Activated T-cell treated with anti-CD3 and anti-CD28 coated beads, Interleukin-2, amount 50 U/mL, for 48 hours (primary cell): Measurements from ENCODE around the gene STARD8.
"Not testable (repeated sequence)": the region's sequence is repeated elsewhere in the genome, so short reads cannot be mapped to it uniquely, and the experiment has no call there.

Source experiments
- DNase-seq, 2 experiments: peaks; one replicate each; pipeline ENCODE4 v3.0.0-alpha.2; 2020

The STARD8 gene

DNA sequence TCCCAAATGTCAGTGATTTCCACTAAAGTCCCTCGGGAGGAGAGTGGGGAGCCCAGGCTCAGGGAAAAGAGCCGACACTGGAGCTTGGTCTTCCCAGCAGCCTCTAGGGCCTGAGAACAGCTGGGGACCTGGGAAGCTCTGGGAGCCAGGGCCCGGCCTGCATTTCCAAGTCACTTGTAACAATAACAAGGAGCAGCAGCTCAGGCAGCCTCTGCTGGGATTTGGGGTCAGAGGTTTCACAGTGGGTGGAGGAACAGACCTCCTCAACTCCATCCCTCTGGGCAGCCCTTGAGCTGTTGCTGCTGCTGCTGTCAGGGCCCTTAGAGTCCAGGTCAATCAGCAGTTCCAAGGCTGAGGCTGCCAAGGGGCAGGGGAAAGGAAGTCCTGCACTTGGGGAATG lies 11.1 kb downstream of the STARD8 start:
- no peak for DNase-seq

DNA sequence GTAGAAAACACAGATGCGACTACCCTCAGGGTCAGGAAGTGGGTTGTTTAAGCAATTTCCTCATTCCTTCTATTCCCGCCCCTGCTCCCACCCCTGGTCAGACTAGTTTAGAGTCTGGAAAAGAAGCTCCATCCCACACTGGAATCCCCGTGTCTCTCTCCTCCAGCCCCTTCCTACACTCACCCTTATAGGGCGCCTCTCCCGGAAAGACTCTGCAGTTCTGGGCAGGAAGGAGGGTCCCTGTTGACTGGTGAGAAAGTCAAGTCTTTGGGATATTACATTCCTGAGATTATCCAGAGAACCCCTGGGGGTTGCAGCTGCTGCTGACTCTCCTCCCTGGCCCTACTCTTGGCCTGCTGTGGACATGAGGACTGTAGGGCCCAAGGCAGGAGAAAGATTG lies 11.9 kb downstream of the STARD8 start:
- no peak for DNase-seq

DNA sequence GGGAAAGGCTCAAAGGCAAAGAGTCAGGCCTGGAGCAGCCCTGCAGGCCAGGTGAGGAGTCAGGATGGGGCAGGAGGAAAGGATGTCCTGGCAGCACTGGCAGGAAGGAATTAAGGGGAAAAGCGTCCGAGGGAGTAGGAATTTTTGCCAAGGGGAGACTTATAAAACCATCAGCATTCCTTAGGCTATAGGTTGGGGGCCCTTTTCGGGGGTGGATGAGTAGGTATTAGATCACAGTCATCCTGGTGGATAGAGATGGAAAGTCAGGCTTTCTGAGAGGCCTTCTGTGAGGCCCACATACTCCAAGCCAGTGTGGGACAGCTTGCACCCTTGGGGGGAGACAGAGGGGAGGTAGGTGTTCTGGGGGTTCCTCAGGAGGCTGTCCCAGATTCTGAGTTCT lies 12.3 kb downstream of the STARD8 start:
- DNase-seq, result no peak

DNA sequence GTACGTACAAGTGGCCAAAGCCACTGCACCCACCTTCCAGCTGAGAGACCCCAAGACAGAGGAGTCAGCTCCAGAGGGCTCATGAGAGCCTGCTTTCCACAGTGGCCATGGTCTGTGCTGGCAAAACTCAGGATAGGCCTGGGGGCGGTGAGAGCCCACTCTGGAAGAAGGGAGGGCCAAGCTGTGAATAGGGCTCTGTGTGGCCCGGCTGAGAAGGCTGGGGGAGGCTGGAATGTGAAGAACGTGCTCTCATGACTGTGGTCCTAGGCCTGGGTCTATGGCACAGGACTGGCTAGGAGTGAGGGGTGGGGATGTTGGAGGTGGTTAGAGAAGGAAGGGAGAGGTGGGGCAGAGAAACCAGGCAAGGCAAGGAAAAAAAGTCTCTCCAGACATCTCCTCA lies 13.3 kb downstream of the STARD8 start:
- no peak for DNase-seq

DNA sequence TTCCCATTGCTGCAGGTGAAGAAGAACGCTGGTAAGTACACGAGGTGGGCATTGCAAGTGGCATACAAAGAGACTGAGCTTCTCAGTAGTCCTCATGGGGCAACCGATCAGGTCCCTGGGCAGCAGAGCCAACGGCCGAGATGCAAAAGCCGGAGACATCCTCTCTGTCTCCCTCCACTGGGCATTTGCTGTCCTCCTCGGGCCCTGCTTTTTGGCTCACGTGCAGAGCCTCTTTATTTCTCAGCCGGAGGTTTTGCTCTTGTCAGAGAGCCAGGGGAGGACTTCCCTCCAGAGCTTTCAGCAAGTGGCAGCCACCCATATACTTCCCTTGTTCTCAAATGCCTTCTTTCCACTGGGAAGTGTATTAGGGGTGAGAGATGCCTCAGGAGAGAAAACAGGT lies 18.0 kb downstream of the STARD8 start:
- no peak for DNase-seq

DNA sequence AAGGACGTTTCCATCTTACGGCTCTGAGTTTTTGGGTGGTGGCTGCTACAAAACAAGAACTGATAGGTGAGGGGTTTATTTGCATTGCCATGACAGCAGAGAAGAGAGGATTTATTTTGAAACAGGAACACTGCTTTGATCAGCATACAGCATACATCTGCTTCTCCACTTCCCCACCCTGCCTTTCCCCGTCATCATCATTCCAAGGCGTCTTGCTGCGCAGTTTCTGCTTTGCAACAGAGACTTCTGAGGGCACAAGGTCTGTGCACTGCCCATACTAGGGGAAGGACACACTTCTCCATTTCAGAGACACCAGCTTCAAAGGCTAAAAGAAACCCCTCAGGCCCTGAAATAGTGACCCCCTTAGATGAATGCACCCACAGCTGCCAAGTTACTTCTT lies 19.1 kb downstream of the STARD8 start:
- no peak for DNase-seq

DNA sequence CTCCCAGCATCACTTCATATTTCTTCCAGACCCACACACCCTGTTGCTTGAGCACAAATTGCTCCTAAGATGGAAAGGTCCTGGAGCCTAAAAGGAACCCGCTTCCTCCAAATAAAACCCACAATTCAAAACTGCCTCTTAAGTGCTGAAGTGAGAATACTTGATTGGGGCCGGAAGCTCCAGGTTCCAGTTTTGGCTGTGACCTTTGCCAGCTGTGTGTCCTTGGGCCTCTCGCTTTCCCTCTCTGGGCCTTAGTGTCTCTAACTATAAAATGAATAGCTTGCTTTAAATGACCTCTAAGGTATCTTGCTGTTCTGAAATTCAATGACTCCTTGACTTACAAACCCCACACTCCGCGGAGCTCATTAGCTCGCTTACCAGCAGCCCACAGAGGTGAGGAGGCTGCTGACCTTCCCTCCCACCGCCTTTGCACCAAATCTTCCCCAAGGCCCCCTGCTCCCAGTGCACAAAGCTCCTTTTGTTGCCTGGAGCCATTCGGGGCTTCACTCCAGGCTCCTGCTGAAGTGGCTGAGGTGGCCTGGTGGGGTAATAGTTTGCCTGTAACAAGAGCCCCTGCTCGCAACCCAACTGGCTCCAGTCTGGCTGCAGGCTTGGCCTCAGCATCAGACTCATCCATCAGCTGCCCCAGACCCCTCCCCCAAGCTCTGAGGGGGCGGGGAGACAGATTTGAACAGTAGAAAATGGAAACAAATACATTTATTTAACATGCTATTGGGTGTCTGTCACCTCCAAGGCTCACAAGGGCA lies 21.8 kb downstream of the STARD8 start:
- DNase-seq, result no peak

DNA sequence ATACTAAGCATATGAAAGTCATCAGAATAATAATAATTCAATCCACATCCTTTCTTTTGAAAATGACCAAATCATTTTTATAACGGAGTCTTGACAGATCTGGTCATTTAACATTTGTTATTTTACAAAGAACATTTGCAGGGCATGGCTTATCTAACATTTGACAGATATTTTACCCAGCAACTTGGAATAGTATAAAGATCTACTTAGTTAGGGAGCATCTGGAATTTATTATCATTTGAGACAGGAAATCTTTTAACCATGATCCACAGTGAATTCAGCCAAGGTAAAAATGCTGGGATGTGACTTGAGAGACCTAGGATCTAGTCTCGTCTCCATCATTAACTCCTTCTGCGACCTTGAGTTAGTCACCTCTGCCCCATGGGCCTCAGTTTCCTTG lies 22.4 kb downstream of the STARD8 start:
- no peak for DNase-seq

DNA sequence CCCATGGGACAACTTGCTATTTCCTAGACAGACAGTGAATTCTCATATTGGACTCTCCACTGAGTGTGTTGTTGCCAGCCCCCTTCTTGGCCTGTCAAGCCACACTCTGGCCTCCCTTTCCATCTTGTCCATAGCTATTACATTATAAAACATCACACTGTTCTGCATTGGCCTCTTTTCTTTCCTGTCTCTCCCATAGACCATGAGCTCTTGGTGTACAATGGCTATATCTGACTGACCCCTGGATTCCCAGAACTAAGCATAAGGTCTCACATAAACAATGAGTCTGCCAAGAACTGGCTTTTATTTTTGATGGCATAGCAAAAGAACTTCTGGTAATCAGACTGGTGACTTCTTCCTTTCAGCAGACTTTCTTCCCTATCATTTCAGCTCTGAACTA lies 23.8 kb downstream of the STARD8 start:
- DNase-seq, result no peak

DNA sequence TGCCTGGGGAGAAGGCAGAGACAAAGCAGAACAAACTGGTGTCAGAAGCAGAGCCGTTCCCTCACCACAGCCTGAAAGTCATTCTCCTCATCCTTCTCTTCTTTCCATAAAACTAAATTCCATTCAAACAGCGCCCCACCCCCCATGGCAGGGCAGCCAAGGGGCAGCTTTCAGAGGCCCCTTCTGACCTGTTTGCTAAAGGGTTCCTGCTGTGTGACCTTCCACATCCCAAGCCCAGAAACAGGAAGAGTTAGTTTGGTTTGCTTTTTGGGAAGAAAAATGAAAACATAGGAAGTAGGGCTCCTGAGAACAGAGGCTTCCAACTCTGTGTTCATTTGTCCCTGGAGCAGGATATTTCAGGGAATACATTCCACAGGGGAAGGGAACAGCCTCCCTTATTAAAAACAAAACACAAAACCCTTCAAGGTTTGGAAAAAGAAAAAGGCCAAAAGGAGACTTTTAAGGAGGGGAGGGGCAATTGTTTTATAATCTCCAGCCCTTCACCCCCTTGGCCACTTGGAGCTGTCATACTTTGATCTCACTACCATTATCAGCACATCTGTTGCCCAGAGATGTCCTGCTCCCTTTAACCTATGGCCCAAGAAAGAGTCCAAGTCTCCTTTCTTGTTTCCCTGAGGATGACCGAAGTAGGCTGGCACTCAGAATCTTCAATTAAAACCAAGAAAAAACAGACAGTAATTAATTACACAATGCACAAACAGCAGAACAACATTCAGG lies 25.3 kb downstream of the STARD8 start:
- no peak for DNase-seq

DNA sequence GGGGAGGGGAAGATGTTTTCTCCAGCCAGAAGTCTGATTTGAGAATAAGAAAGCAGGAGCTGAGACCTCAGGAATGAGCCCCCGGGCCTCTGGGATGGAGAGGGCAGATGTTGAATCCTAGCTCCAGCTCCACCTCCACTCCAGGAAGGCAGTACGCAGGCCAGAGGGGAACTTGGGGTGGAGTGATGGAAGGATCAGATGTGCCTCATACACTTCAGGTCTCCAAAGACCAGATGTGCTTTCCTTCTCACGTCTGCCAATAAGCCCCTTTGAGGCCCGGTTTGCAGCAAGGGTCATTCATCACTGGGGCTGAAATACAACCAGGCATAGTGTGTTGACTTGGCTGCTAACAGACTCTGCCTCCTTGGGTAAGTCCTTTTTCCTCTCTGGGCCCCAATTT lies 28.1 kb downstream of the STARD8 start:
- no peak for DNase-seq

DNA sequence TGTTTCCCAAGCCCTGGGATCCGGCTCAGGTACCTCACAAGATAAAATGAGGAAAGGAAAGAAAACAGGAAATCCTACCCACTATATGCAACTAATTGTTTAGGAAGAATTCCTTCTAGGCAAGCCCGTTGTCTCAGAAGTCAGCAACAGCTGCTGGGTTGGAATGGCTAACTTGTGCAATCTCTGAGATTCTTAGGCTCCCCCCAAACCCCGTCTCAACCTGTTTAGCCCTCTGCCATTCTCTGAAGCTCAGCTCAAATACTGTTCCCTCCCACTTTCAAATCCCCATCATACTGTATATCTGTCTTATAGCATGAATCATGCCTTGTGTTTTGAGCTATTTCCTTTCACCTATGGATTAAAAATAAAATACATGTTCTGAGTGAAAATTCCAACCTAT lies 28.9 kb downstream of the STARD8 start:
- DNase-seq, result no peak

DNA sequence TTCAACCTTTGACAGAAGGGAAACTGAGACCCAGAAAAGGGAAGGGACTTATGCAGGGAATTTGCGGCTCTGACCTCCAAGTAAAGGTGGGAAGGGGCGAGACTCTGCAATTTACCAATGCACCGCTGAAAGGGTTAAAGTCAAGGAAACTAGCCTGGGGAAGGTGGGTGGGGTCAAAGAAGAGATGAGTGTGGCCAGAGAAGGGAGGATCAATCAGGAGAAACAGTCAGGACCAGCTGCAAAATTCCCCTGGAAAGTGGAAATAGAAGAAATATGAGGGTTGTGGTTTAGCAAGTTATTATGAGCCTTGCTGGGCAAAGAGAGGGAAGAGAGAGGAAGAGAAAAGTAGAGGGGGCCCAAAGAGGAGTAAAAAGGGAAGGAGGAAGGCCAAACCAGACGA lies 30.5 kb downstream of the STARD8 start:
- no peak for DNase-seq

DNA sequence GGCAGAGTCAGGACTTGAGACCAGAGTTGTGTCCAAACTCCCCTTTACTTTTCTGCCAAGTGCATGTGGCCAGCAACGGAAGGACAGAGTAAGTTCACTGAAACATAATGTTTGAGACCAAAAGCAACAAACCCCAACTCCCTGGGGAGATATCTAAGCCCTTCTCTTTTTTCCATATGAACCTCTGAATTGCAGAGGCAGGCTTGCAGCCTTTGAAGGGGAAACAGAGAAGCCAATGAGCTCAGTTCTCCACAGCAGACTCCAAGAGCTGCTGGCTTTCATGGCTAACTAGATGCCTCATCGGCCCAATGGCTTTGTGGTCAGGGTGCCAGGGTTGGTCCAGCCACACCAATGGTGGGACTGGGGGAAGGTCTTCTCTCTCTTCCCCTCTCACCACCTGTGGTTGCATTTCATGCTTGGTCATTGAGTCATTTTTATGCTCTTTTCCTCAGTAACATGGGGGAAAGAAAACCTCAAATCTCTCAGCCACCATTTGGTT lies 34.0 kb downstream of the STARD8 start:
- DNase-seq, result no peak

DNA sequence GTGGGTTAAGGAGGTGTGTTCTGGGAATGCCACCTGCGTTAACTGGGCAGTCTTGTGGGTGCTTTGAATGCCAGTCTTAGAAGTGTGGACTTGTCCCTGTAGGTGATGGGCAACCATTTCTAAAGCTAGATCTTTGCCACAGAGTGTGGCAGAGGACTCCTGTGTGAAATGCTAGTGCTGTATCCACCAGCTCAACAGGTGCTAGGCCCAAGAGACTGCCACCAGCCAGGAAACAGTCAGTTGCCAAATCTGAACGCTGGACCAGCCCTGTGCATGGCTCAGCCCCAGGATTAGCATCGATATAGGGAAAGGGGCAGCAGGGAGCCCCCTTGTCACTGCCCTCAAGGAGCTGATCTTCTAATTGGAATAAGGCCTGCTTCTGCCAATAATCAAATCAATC lies 35.3 kb downstream of the STARD8 start:
- DNase-seq, result no peak

DNA sequence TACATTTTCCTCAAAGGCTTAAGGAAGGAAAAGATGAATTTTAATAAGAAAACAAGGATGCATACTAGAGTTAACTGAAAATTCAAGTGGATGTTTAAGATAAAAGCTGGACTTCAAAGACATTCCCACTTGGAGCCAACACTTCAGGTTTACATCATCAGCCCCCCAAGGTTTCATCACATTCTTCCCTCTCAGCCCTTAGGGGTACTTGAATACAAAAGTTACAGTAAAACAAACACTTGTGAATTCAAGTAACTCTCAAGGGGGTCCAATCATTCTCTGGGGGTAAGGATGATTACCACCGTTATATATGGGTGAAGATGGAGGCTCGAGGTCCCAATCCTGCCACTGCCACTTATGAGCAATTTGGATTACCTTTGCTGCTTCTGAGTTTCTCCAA lies 36.1 kb downstream of the STARD8 start:
- no peak for DNase-seq

DNA sequence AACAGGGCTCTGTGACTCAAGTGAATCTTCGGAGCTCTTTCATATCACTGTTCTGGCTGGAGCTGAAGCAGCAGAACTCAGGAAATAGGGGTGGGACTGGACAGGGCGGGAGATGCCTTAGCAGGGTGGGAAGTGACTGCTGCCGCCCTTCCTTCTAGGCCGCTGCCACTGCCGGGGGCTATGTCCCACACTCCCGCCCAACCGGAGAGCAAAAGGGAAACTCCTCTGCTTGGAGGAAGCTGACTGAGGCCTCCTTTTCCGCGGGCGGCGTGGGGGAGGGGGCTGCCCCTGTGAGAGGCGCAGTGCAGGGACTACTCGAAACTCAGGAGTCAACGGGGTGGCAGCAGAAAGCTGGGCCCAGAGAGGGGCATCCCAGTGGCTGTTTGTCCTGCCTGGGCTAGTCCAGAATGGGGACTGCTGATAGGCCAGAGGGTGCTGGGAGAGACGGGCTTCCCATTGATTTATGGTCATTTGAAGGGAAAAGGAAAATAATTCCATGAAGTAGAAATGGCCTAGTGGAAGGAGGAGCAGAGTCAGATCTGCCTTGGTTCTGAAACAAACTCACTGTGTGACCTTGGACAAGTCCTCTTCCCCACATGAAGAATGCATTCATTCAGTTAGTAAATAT lies 36.9 kb downstream of the STARD8 start:
- peak; percentile 32 to 42 for DNase-seq

DNA sequence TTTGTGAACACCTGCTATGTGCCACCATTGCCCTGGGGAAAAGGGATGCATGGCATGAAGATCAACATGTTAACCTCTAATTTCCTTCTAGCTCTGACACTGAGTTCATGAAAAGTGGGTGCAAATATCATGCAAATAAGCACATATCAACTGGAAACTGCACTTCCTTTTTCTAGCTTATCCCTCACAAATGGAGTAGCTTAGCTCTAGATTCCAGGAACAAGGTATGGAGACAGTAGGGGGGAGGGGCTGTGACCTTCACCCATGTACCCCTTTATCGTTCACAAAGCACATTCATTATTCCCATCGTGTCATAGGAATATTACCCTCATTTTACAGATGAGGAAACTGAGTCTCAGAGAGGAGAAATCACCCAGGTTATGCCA lies 37.4 kb downstream of the STARD8 start:
- DNase-seq, result no peak

DNA sequence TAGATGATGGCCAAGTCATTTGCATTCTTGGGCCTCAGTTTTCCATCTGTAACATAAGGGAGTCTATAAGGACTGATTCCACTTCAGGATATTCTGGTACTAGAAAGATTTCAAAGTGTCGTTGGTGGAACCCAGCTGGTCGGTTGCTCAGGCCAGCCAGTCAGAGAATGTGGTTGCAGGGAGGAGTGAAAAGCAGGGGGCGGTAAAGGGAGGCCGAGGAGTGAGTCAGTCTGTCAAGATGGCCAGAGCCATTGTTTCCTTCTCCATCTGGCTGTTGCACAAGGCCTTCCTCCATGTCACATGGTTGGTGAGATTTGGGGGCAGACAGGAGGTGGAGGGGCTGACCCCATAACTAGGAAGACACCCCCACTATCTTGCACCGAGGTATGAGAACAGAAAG lies 38.2 kb downstream of the STARD8 start:
- DNase-seq, result no peak

DNA sequence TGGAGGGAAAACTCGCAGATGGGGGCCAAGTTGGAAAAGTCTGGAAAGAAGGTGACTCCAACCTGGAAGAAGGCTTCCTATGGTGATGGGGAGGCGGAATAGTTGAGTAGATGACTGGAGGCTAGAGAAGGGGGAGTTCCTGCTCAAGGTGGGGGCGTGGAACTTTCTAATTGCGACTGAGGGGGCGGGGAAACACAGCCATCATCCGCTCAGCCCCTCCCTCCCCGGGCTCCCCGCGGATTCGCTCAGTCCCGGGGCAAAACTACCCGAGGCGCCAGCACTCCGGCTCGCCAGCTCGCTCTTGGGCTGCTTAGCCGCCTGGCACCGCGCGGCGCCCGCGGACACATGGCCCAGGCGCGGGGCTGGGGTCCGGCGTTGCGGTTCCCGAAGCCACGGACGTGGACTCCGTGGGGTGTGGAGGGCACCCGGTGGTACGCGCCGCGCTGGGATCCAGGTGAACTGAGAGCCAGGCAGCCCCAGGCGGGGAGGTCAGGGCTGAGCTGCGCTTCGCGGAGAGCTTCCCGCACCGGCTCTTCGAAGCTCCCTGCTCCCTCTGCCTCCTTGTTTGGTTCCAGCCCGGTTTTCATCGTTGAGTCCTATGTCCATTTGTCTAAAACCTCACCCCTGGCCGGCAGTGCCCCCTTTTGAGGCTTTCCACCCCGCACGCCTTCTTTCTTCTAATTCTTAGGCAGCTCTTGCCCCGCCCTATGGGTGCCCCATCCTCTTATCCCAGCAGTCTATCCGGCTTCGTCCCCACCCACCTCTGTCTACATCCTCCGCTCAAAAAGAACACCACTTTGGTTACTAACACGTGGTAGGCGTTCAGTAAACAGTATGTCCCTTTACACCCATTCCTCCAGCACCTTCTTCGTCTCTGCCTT lies 38.9 kb downstream of the STARD8 start:
- peak; percentile 38 to 44 for DNase-seq

DNA sequence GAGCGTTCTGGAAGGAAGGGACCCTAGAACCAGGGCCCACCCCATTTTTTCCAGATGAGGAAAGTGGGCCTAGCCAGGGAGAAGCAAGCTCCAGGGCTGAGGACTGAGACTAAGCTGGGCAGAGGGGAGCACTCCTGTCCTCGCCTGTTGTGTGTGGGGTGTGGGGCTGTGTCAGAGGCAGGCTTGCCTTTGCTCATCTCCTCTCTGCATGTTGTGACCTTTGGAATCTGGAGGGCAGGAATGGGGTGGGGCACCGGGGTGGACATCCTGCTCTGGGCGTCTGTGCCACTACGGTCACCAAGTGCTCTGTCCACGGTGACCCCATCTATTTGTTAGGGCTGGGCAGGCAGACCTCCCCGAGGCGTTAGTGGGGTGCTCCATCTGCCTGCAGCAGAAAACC lies 41.5 kb downstream of the STARD8 start:
- DNase-seq, result not testable (repeated sequence)

DNA sequence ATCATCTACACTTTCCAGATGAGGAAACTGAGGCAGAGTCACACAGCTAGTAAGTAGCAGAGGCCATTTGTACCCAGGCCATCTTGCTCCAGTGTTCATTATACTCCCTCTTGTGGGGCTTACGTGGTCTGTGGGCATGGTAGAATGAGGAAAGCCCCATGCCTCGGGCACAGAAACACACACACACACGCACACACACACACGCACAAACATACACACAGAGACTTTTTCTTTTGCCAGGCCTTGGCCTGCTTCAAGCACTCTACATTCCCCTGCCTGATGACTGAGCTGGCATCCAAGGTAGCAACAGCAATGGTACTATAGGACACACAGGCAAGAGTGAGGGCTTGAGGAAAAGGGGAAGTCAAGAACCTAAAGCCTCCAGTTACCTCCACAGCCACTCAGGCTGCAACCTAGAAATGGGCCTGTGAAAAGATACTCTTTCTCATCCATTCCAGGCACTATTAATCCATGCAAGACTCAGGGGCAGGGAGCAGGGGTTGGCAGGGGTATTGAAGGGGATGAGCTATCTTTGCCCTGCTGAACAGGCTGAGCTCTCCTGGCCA lies 43.6 kb downstream of the STARD8 start:
- no peak for DNase-seq

DNA sequence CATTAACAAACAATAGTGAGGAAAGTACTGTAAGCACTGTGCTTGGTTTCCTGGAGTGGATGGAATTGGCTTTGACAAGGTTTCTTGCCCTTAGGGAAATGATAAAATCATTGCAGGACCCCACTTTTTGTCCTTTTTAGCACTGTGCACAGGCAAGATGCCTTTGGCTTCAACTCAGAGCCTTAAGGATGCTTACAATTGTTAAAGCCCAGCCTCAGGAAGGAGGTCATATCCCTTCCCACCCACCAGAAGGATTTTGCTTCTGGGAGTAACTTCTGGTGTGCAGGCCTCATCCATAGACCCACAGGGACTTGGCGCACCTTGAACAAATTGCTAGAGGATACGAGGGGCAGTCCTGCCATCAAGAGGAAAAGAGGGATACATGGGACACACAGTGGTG lies 44.5 kb downstream of the STARD8 start:
- no peak for DNase-seq
